ENCODE results near the gene FEM1C.

The FEM1C gene

DNA sequence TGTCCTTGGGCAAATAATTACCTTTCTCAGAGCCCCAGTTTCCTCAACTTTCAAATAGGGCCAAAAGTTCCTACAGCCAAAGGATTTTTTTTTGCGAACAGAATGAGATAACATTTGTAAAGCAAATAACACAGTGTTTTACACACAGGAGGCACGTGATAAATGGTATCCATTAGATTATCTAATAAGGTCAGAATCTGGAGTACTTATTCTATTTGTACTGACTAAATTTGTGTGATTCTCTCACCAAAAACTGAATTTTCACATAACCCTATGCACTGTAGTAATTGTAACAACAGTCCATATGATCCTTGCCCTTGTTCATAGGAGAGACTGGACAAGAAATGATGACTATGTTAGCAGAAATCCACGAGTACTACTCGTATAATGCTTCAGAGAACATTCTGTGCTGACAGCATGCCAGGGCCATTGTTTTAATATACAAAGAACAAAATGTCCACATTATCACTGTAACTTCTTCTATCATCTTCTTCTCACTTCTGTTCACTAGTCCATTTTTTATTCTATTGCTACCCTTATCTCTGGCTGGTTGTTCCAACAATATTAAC is 13.9 kb upstream of the FEM1C start:
- in situ Hi-C loops (cut with MboI; ENCODE audit: low sequenced_read_pairs) = no loop called here

DNA sequence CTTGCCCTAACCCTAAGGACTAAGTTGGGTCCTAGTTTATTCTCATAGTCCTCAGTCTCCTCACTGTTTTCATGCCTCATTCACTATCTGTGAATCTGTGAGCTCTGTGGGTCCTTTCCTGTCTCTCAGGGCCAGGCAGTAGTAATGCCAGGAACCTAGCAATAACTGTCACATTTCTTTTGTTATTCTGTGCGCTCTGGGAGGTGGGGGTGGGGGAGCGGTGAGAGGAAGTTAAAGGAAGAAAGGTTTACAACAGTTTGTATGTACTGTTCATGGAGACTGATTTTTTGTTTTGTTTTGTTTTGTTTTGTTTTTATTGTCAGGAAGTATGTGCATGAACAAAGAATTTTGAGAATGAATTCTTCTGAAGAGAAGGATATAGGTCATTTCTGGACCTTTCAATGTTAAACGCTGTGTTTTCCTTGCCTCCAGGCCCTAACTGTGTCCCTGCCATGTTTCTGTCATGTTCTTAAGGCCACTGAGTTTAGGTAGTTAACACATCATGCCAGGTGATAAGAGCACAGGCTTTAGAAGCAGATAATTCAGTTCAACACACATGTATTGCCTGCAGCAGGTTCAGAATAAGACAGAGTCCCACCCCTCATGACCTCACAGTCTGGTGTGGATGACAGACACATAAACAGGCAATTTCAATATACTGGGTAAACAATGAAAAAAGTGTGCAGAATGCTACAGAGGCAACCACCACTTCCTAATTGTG is 13.3 kb upstream of the FEM1C start:
- in situ Hi-C loops (cut with MboI; ENCODE audit: low sequenced_read_pairs) = no loop called here

DNA sequence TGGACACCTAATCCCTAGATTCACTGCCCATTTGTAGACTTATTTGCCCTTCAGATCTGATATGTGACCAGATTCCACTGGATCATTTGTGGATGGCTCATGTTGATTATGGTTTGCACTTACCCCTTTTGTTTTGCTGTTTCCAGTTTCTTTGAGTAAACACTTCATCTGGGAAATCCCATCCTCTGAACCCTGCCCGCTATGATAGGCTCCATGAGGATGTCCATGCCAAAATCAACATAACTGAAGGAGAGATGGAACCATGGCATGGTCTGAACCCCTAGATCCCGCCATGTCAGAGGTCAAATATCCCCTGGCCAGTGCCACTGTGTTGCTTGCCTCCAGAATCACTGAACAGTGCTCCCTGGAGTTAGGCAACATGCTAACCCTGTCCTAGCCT is 11.7 kb upstream of the FEM1C start:
- in situ Hi-C loops (cut with MboI; ENCODE audit: low sequenced_read_pairs) = no loop called here

DNA sequence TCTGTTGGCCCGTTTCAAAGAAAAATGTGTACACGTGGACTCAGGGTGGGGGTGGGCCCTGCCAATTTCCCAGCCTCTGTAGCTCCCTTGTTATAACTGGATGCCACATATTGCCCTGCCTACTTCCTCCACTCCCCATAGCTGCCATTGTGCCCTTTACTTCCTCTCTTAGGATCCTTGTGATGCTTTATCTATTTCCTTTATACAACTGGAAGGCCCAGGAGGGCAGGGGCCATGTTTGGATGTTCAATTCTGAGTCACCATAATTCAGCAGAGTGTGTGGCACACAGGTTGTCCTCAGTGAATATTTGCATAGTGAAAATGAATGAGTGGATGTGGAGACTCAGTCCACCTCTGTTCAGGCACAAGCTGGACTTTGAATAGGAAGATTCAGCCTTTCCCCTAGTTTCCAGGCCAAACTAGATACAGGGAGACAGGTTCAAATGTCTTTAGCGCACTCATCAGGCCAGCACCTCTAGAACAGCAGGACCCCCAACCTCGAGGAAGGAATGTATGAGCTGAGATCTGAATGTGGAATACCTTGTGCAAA is 10.6 kb upstream of the FEM1C start:
- in situ Hi-C loops (cut with MboI; ENCODE audit: low sequenced_read_pairs) = no loop called here

DNA sequence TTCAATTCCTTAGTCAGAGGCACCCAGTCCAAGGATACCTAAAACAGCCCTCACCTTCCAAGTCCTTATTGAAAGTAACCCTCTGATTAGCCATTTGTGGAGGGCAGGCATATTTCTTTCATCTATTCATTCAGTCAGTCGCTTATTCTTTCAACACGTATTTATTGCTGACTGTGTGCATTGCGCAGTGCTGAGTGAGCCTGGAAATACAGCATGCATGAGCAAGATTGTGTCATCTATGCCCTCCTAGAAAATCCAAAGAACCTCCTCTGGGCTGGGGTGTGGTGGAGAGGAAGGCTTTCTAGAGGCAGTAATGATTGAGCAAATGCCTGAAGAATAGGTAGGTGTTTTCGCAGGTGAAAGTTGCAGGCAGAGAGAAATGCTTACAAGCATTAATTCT is 8.5 kb upstream of the FEM1C start:
- in situ Hi-C loops (cut with MboI; ENCODE audit: low sequenced_read_pairs) = no loop called here

DNA sequence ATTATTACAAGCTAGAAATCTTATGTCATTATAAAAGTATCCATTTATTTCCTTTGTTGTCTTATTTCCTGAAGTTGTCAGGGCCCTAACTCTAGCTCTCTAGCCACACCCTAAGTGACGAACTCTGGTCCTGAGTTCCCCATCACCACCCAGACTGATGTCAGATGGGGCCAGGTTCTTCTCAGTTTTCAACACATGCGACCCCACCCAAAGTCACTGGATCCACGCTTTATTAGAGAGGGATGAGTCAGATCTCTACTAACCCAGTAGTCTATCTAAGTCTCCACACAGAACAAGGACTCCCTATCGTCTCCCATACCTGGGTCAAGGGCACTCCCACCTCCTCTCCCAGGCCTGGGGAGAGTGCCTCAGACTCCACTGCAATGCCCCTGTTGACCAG is 6.8 kb upstream of the FEM1C start:
- in situ Hi-C loops (cut with MboI; ENCODE audit: low sequenced_read_pairs) = no loop called here

- in situ Hi-C loops (cut with MboI; ENCODE audit: low sequenced_read_pairs) = no loop called here
Measured at GRCh38 chr5:115549154-115549553, 4.6 kb upstream of the FEM1C start.

DNA sequence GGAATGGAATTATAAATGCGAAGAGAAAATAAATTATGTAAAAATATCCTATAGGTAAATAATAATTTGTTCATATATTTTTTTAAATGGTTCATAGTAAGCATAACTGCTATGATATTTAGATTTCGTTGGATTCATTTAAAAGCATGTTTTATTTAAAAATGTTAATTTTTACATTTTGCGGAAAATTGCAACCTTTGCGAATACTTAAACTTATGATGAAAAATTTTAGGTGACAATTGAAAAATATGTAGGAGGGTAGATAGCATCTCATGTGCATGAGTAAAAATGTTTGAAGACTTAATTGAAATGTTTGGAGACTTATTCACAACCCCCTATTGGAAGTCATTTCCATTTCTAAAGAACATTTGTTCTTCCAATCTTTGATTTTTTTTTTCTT is 4.1 kb upstream of the FEM1C start:
- in situ Hi-C loops (cut with MboI; ENCODE audit: low sequenced_read_pairs) = no loop called here

GRCh38 chr5:115545351-115545882 is 842 bp upstream of the FEM1C start:
- in situ Hi-C loops (cut with MboI; ENCODE audit: low sequenced_read_pairs) = no loop called here

DNA sequence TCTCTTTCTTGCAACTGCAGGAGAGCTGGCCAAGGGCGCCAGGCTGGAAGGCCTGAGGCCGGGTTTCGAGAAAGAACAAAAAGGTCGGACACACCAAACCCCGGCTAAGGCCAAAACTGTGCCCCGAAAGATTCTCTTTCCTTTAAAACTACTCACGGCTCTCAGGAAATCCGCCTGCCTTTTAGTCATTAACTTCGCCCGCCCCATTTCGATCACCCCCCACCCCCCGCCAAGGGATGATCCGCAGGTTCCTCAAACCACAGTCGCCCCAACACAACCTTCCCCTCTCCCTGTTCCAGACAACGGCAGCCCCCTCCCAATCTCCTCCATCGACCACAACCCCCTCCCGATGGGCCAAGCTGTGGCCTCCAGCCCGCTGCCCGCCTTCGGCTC is 536 bp downstream of the FEM1C start:
- in situ Hi-C loops (cut with MboI; ENCODE audit: low sequenced_read_pairs) = no loop called here

- in situ Hi-C loops (cut with MboI; ENCODE audit: low sequenced_read_pairs) = no loop called here
Measured at GRCh38 chr5:115543365-115544042, 1.1 kb downstream of the FEM1C start.

DNA sequence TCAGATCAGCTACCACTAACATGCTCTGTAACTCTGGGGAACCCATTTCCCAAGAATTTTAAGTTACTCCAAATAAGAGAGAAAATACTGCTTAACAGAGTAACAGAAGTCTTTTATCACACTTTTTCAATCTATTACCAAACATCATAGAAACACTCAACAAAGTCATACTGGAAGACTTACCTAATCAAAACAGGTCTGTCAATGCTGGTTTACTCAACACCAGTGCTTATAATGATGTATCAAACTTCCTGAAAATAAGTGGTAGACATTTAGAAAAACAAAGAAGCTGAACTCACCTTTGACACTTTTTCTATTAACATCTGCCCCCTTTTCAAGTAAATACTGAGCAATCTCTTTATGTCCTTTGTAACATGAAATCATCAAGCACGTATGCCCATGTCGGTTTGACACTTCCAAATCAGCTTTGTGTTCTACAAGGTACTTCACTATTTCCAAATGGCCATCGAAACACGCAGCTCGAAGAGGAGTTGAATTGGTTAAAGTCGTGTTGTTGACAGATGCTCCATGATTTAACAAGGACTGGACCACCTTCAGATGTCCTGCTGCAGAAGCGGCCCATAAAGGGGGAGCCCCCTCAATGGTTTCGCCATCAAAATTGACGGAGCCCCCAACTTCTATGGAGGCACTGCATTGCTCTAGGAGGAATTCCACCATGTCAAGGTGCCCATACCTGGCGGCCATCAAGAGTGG is 1.8 kb downstream of the FEM1C start:
- in situ Hi-C loops (cut with MboI; ENCODE audit: low sequenced_read_pairs) = no loop called here

GRCh38 chr5:115542086-115542485 is 2.5 kb downstream of the FEM1C start:
- in situ Hi-C loops (cut with MboI; ENCODE audit: low sequenced_read_pairs) = no loop called here

GRCh38 chr5:115541611-115542010 is 3.0 kb downstream of the FEM1C start:
- in situ Hi-C loops (cut with MboI; ENCODE audit: low sequenced_read_pairs) = no loop called here

GRCh38 chr5:115535479-115536035 is 9.0 kb downstream of the FEM1C start:
- in situ Hi-C loops (cut with MboI; ENCODE audit: low sequenced_read_pairs) = no loop called here

DNA sequence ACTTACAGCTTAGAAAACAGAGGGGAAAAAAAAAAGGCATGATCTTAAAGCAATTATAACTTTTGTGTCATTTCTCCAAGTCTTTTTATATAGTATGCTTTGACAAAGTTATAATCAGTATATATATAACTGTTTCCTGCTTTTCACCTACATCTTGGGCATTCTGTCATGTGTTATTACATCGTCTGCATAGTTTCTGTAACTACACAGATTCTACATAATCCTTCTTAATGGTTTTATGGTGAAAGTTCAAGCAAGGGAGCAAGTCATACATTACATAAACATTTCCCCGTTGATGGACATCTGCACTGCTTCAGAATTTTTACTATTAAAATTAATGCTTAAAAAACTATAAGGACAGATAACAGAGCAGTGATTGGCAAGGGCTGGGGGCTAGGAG is 12.1 kb downstream of the FEM1C start:
- in situ Hi-C loops (cut with MboI; ENCODE audit: low sequenced_read_pairs) = no loop called here

- in situ Hi-C loops (cut with MboI; ENCODE audit: low sequenced_read_pairs) = no loop called here
Measured at GRCh38 chr5:115531787-115532367, 12.7 kb downstream of the FEM1C start.

DNA sequence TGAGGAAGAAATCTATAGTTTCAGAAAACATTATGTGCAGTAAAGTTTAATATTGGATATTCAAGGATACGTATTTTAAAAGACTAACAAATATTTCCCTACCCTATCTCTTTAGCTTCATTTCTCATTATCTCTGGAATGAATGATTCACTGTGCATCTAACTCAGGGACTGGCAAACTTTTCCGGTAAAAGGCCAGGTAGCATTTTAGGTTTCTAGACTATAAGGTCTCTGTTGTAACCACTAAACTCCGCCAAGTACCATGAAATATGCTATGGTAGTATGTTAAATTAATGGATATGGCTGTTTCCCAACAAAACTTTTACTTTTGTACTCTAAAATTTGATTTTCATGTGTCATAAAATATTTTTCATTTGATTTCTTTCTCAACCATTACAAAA is 13.2 kb downstream of the FEM1C start:
- in situ Hi-C loops (cut with MboI; ENCODE audit: low sequenced_read_pairs) = no loop called here

DNA sequence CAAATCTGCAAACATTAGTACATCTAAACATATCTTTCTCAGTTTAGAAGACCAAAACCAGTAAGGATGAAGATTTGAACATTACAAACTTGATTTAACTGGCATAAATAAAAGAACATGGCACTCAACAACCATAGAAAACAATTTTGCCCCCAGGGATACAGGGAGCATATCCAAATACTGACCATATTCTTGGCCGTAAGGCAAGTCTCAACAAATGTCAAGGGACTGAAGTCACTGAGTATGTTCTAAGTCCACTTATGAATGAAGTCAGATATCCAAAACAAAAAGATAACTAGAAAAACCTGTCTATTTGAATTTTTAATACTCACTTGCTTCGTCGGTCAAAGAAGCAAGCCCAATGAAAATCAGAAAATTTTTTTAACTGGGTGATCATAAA is 14.1 kb downstream of the FEM1C start:
- in situ Hi-C loops (cut with MboI; ENCODE audit: low sequenced_read_pairs) = no loop called here

DNA sequence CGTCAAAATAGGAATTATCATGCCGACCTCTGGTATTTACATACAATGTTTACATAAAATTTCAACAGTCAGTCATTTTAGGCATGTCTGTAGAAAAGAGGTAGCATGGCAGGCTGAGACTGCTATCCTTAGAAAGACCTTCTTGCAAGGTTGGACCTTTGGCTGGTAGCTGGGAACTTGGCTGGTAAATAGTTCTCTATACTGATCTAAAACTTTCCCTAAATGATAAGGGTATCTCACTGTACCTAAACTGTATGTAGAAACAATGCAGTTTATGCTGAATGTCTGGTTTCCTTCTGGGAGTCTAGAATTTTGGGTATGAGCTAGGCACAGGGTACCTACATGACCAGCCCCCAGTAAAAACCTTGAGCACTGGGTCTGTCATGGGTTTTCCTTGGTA is 18.0 kb downstream of the FEM1C start:
- in situ Hi-C loops (cut with MboI; ENCODE audit: low sequenced_read_pairs) = no loop called here
